ENCODE results near the gene CD93.

The CD93 gene

GRCh38 chr20:23061734-23062561, 24.2 kb downstream of the CD93 start:
- no peak for DNase-seq

GRCh38 chr20:23061262-23061661, 24.9 kb downstream of the CD93 start:
- DNase-seq: no peak

DNA sequence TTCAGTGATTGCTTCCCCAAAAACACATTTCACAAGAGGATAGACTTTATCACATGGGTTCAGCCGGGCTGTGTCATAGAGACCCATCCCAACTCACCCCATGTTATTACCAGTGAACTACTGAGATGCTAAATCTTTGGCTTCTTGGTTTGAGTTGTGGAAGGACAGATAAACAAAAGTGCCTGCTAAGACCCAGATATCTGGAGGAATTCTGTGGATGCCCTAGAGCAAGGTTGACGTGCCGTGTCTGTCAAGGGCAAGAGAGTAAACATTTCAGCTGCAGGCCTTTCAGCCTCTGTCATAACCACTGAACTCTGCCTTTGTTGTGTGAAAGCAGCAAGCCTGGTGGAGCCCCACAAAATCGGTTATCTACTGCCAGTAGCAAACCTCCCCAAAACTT, 25.5 kb downstream of the CD93 start:
- no peak for DNase-seq

- no peak for DNase-seq
Observed at GRCh38 chr20:23059846-23060245, 26.3 kb downstream of the CD93 start.

DNA sequence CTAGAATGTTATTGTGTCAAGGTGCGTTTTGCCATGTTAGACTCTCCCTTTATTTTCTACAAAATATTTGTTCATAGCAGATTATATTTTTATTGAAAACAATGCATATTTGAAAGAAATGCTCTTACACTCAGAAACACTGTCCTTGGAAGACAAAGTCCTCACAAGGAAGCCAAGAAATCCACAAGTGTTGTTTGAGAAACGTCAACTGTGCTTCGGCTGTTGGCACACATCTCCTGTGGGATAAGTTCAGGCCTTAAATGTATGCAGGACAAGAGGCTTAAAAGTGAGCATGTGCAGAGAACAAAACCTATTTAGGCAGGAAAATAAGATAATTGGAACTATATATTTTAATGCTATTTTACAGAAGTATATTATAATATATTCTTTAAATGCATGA, 27.1 kb downstream of the CD93 start:
- no peak for DNase-seq

GRCh38 chr20:23058240-23058639, 27.9 kb downstream of the CD93 start:
- no peak for DNase-seq

DNA sequence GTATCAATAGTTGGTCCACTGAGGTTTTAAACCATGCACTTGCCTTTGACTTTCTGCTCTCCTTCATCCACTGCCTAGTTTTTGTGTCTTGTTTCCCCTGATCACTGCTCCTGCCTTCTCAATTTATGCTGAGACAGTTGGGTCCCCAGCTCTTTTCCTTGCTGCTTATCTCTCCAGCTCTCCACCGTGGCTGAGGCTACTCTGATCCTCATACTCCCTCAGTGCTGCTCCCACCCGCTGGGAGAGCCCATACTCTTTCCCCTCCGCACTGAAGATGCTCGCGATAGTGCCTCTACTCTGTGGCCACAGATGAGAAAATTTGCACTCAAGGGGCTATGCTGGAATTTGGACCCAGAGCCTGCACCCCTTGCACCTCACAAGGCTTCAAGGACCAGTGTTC, 33.2 kb downstream of the CD93 start:
- no peak for DNase-seq

DNA sequence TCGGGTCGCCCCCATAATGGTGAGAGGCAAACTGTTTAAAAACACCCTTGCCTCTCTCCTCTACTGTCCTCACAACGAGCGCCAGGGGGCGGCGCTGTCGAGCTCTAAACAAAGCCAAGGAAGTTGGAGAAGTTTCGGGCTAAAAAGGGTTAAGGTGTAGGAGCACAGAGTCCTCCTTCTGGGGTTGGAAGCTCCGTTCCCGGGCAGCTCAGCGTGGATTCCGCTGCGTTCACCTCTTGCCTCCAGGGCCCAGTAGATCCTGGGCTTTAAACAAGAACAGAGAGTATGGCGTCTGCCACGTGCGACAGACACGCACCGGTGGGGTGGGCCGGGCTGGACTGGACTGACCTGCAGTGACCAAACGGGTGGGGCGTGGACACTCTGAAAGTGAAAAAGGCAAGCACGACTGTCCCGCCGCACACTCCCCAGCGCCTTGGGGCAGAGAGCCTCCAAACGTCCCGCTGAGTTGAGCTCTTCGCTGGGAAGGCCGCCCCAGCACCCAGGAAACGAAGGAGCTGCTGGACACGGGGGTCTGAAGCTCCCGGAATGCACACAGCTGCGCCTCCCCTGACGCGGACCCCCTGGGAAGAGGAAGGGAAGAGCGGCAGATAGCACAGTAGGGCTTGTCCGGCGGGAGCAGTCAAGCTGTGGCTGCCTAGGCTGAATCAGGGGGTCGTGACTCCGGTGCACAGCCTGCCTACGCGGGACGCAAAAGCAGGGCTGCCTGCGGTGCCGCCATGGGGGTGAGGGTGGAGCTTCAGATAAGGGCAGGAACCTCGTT, 35.1 kb downstream of the CD93 start:
- DNase-seq: peak in 22 of 56 donors; percentile 11 to 70 (median 30)

DNA sequence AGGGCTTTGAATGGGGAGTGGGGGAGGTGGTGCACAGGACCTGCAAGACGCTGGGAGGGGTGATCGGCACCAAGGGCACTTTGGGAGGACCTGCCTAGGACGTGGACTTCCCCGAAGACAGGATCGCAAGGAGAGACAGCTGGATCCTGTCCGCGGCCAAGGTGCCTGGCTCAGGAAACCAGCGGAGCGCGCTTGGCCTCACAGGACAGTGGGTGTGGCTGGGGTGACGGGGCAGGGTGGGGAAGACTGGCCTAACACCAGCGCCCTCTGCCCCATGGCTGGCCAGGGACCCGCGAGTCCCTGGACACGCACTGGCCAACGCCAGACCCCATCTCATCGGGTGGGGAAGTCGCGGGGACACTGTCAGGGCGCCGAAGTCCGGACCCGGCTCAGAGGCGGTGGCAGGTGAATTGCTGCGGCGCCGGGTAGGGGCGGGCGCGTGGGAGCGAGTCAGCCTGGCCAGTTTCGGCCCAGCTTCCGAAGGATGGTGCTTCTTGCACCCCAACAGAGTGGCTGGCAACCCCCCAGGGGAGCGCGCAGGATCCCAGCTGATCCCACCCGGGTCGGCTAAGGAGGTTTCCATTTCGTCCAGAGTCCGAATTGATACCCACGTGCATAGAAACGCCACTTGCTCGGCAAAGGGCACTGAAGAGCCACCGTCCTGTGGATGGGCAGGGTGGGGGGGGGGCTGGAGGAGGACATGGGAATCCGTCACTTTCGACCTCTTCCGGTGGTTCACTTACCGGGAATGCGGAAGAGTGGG, 35.9 kb downstream of the CD93 start:
- no peak for DNase-seq

GRCh38 chr20:23049201-23050075, 36.7 kb downstream of the CD93 start, which contains the start of gene THBD:
Gene THBD, minus strand, starts transcription at chr20:23049672. Its CDS starts 168 bp downstream, at chr20:23049504.
- peak in 3 of 56 donors; percentile 19 to 24 (median 20) for DNase-seq

DNA sequence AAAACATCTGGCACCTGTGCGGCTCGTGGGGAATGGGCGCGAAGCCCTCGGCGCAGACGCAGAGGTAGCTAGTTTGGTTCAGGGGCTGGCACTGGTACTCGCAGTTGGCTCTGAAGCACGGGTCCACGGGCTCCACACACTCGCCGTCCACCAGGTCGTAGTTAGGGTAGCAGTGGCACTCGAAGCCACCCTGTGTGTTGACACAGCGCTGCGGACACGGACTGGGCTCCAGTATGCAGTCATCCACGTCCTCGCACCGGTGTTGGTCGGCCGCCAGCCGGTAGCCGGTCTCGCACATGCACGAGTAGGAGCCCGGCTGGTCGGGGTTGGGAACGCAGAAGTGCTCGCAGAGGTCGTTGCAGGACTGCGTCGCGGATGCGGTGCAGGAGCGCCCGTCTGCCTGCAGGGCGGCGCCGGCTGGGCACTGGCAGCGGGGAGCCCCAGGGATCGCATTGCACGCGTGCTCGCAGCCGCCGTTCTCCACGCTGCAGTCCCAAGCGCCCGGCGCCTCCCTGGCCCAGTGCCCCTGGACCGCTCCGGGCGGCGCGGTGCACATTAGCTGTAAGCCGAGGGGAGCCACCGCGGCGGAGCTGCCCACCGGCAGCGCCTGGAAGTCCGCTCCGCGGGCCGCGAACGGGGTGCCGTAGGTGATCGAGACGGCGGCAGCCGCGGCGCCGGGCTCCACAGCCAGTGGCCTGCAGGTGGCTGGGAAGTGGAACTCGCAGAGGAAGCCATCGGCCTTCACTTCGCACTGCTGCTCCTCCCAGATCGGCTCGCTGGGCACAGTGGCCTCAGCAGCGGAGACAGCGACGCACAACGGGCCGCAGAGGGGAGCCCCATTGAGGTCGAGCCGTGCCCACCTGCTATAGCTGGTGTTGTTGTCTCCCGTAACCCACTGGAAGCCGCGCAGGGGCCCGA, 37.6 kb downstream of the CD93 start:
- peak in 1 of 56 donors; percentile 21 for DNase-seq

GRCh38 chr20:23047738-23048214, 38.3 kb downstream of the CD93 start:
- DNase-seq: no peak

DNA sequence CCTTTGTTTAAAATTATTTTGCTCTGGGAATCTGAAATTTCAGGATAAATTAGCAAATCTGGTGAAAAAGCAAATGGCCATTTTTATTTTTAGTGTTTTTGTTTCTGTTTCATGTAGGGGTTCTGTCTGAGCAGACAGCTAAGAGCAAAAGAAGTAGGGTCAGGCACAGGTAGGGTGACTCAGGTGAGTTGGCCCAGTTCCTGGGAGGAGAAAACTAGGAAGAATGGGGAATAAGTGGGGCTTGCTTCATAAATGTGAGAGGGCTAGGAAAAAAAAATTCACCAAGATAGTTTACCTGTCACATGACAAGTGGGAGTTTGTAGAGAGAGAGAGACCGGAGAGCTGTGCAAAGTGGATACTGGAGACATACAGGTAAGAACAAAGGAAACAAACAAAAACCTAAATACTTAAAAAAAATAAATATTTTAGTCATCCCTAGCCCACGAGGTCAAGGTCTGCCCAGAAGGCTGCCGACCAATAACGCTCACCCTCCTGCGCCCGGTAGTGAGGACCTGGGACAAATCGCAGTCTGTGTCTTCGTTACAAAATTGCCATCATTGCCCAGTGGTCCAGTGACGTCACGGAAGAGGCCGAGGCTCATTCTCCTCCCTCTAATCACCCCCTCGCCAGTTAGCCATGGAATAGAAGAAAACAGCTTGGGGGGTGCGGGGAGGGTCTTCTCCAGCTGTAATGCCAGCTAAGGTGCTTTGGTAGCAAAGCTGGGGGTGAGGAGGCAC, 39.0 kb downstream of the CD93 start:
- DNase-seq: no peak

DNA sequence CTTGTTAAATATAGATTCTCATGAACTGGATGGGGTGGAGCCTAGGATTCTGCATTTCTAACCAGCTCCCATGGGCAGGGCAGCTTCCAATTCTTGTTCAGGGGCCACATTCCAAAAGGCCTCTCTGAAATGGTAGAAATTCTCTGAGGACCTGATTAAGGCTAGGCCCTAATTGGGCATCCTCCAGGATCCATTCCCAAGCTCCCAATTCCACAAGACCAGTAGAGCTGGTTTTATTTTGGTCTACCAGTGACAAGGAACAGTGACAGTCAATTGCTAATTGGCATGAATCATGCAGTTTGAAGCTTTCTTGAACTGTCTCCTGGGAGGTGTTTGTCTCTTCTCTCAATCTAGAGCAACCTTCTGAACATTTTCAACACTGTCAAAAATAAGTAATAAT, 39.7 kb downstream of the CD93 start:
- no peak for DNase-seq

DNA sequence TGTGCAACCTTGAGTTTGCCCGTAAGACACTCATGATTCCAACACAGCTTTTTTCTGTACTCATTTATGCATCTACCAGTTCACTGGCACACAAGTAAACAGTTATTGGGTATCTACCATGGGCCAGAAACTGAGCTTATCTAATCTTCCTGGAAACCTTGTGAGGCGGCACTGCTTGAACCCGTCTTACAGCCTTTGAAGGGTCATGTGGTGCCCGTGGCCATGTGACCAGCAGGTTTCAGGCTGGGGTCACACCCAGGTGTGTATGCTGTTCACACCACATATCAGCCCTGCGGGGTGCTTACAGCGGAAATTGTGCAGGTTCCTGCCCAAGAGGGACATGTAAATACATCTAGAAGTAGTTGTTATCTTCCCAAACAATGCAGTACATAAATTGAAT, 42.7 kb downstream of the CD93 start:
- DNase-seq: no peak

DNA sequence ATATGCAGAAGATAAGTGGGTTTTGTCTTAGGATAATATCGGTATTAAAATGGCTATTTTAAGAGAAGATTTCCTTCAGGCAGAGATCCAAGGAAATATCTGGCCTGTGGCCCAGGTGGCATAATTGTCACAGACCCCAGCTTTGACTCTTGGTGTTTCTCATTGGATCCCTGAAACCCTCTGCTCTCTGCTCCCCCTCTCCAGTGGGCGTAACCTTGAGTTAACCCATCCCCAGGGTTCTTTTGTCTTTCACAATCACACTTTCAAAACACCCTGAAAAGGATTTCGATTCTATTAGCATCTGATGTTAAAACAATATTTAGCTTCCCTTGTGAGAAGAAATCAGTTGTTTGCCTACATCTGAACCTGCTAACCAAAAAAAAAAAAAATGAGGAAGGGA, 43.9 kb downstream of the CD93 start:
- no peak for DNase-seq

- no peak for DNase-seq
Observed at GRCh38 chr20:23039885-23040508, 46.1 kb downstream of the CD93 start.

Measured in nucleus accumbens (tissue), 56 donors.